ENCODE results near the gene SETBP1.

DNA sequence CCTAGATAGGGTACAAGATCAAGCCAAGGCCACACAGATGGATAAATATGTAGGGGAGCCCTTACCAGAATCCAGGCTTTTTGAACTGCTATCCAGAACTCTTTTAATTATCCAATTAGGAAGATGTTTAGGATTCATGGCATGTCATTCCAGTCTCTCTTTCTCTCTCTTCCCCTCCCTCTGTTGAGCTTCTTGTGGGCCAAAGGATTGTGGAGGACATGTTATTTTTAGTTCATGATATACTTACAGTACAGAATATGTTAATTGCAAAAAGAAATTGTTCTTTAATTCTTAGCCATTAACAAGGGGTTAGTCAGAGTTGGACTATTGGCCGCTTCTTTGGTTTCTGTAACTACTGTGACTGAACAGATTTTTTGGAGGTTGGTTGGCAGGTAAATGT is 113.0 kb downstream of the SETBP1 start:
- TF ChIP-seq POLR2A (IDR thresholded peaks at IDR 0.05), result no peak
- TF ChIP-seq, protein P1, sequence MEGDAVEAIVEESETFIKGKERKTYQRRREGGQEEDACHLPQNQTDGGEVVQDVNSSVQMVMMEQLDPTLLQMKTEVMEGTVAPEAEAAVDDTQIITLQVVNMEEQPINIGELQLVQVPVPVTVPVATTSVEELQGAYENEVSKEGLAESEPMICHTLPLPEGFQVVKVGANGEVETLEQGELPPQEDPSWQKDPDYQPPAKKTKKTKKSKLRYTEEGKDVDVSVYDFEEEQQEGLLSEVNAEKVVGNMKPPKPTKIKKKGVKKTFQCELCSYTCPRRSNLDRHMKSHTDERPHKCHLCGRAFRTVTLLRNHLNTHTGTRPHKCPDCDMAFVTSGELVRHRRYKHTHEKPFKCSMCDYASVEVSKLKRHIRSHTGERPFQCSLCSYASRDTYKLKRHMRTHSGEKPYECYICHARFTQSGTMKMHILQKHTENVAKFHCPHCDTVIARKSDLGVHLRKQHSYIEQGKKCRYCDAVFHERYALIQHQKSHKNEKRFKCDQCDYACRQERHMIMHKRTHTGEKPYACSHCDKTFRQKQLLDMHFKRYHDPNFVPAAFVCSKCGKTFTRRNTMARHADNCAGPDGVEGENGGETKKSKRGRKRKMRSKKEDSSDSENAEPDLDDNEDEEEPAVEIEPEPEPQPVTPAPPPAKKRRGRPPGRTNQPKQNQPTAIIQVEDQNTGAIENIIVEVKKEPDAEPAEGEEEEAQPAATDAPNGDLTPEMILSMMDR (IDR thresholded peaks at IDR 0.05), result no peak
